ENCODE measurements around the gene ACTL8.

The ACTL8 gene

GRCh38 chr1:17869815-17870214 lies 114.7 kb downstream of the ACTL8 start:
- no peak for DNase-seq (ENCODE audit: low read depth in 1 of 2, low spot score in 1 of 2)
- H3K27me3 ChIP-seq (ENCODE audit: insufficient read depth, poor library complexity, severe bottlenecking), result no peaks in the 10 kb centered on the region
- H3K27ac ChIP-seq (replicated peaks), result no peak overlapping the region
- no peak for TF ChIP-seq REST (IDR thresholded peaks at IDR 0.05; ENCODE audit: insufficient replicate concordance, low read depth)
- no peak for TF ChIP-seq POLR2AphosphoS5 (IDR thresholded peaks at IDR 0.05; ENCODE audit: low read depth)
- no peak for TF ChIP-seq GABPA (IDR thresholded peaks at IDR 0.05; ENCODE audit: low read depth)
- no peak for TF ChIP-seq CTCF (IDR thresholded peaks at IDR 0.05; ENCODE audit: insufficient read depth, low read length)
- no peak for TF ChIP-seq SPI1 (IDR thresholded peaks at IDR 0.05; ENCODE audit: borderline replicate concordance, low read depth)
- H3K4me3 ChIP-seq (replicated peaks; ENCODE audit: insufficient read depth, low read length), result no peak overlapping the region

- TF ChIP-seq POLR2AphosphoS5 (IDR thresholded peaks at IDR 0.05; ENCODE audit: low read depth) (no peak), SPI1 (IDR thresholded peaks at IDR 0.05; ENCODE audit: borderline replicate concordance, low read depth) (no peak), GABPA (IDR thresholded peaks at IDR 0.05; ENCODE audit: low read depth) (no peak), REST (IDR thresholded peaks at IDR 0.05; ENCODE audit: insufficient replicate concordance, low read depth) (no peak), CTCF (IDR thresholded peaks at IDR 0.05; ENCODE audit: insufficient read depth, low read length) (no peak)
- no peak for DNase-seq (ENCODE audit: low read depth in 1 of 2, low spot score in 1 of 2)
- H3K27me3 ChIP-seq (ENCODE audit: insufficient read depth, poor library complexity, severe bottlenecking), result no peaks in the 10 kb centered on the region
- H3K27ac ChIP-seq (replicated peaks), result no peak overlapping the region
- H3K4me3 ChIP-seq (replicated peaks; ENCODE audit: insufficient read depth, low read length), result no peak overlapping the region
Measured at GRCh38 chr1:17870679-17871078, 115.5 kb downstream of the ACTL8 start.

GRCh38 chr1:17873007-17873675 lies 118.0 kb downstream of the ACTL8 start:
- DNase-seq (ENCODE audit: low read depth in 1 of 2, low spot score in 1 of 2), result no peak
- H3K4me3 ChIP-seq (replicated peaks; ENCODE audit: insufficient read depth, low read length), result no peak overlapping the region
- no peaks in the 10 kb centered on the region for H3K27me3 ChIP-seq (ENCODE audit: insufficient read depth, poor library complexity, severe bottlenecking)
- TF ChIP-seq GABPA (IDR thresholded peaks at IDR 0.05; ENCODE audit: low read depth), result no peak
- no peak for TF ChIP-seq POLR2AphosphoS5 (IDR thresholded peaks at IDR 0.05; ENCODE audit: low read depth)
- TF ChIP-seq SPI1 (IDR thresholded peaks at IDR 0.05; ENCODE audit: borderline replicate concordance, low read depth), result no peak
- TF ChIP-seq REST (IDR thresholded peaks at IDR 0.05; ENCODE audit: insufficient replicate concordance, low read depth), result no peak
- TF ChIP-seq CTCF (IDR thresholded peaks at IDR 0.05; ENCODE audit: insufficient read depth, low read length), result no peak
- H3K27ac ChIP-seq (replicated peaks), result no peak overlapping the region
